ENCODE results near the gene ASCL5.

Gene ASCL5

GRCh38 chr1:201072149-201072548 is 54.8 kb downstream of the ASCL5 start:
- Histone ChIP-seq H4K8ac (ENCODE audit: low read depth, low read length) (no peak overlapping the region), H4K91ac (ENCODE audit: low read depth, low read length, poor library complexity) (no peak overlapping the region), H3K27me3 (ENCODE audit: control insufficient read depth in 3 of 3, insufficient read depth in 3 of 3, low read depth in 1 of 3, low read length in 3 of 3) (peaks cover 0 to 8% (median 0%) of the 10 kb centered on the region in 3 experiments)

DNA sequence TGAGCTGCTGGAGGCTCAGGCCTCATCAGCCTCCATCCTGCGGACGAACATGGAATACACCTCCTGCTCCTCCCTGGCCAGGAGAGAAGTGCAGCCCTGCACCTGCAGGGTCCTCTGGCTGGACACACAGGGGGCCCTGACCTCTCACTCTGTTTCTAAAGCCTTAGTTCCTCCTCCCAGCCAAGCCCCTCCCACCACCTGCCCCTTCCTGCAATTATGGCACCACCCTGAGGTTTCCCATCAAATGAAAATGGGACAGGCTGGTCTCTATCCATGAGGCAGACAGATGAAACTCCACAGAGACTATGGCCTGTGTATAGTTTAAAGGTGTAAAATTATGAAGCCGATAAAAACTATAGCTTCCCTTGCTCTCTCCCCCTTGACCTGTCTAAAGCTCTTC is 57.3 kb downstream of the ASCL5 start:
- Histone ChIP-seq H3K27ac (replicated peaks; ENCODE audit: low read length) (no peak overlapping the region), H2AK5ac (ENCODE audit: low read depth, low read length) (peak overlapping the region; percentile 71), H2BK5ac (ENCODE audit: low read length) (peak overlapping the region; percentile 30), H4K8ac (ENCODE audit: low read depth, low read length) (no peak overlapping the region), H4K91ac (ENCODE audit: low read depth, low read length, poor library complexity) (peak overlapping the region; percentile 11), H2BK12ac (ENCODE audit: low read length) (peak overlapping the region; percentile 75), H3K4me2 (ENCODE audit: insufficient read depth, low read length, poor library complexity, severe bottlenecking) (no peak overlapping the region), H3K9me3 (replicated peaks in 1 of 2; ENCODE audit: control insufficient read depth in 2 of 2, insufficient read depth in 1 of 2, low read depth in 1 of 2, low read length in 2 of 2) (no peaks in the 10 kb centered on the region), H3K18ac (ENCODE audit: low read length) (peak overlapping the region; percentile 84), H3K23ac (ENCODE audit: low read depth, low read length, poor library complexity) (peak overlapping the region; percentile 23), H3K27me3 (ENCODE audit: control insufficient read depth in 3 of 3, insufficient read depth in 3 of 3, low read depth in 1 of 3, low read length in 3 of 3) (peaks cover 0 to 13% (median 0%) of the 10 kb centered on the region in 3 experiments), H3K14ac (ENCODE audit: low read length) (no peak overlapping the region), H2AFZ (ENCODE audit: low read length) (peak overlapping the region; percentile 83), H2BK120ac (ENCODE audit: low read depth, low read length) (no peak overlapping the region), H3K4me1 (ENCODE audit: control insufficient read depth in 2 of 2, insufficient read depth in 1 of 2, low read depth in 1 of 2, low read length in 2 of 2) (peaks cover 8 to 25% of the 10 kb centered on the region in 2 donors), H3K36me3 (replicated peaks in 1 of 2; ENCODE audit: control insufficient read depth in 2 of 2, insufficient read depth in 2 of 2, low read length in 2 of 2) (no peaks in the 10 kb centered on the region), H2BK15ac (ENCODE audit: low read length) (no peak overlapping the region), H3K4me3 (ENCODE audit: low read length in 2 of 2) (no peak overlapping the region), H3K79me1 (ENCODE audit: low read depth, low read length) (no peaks in the 10 kb centered on the region), H3K9ac (ENCODE audit: low read depth, low read length, poor library complexity) (peak overlapping the region; percentile 68), H3K4ac (ENCODE audit: low read length) (no peak overlapping the region)
- WGBS, 2 donors (ENCODE audit: extremely low coverage in 2 of 2, insufficient read length in 2 of 2, insufficient replicate concordance in 1 of 2), result no CpG with 5 or more reads among the region's 3 CpGs
- DNase-seq (ENCODE audit: low spot score), result no peak

More at GRCh38 chr1:201072149-201072548, 54.8 kb downstream of the ASCL5 start:
- no peaks in the 10 kb centered on the region for H3K79me1 ChIP-seq (ENCODE audit: low read depth, low read length)
- no peaks in the 10 kb centered on the region for H3K36me3 ChIP-seq (replicated peaks in 1 of 2; ENCODE audit: control insufficient read depth in 2 of 2, insufficient read depth in 2 of 2, low read length in 2 of 2)
- no peak for DNase-seq (ENCODE audit: low spot score)
- H3K4me3 ChIP-seq (ENCODE audit: low read length in 2 of 2), result no peak overlapping the region
- no peak overlapping the region for H3K18ac ChIP-seq (ENCODE audit: low read length)
- no CpG with 5 or more reads among the region's 5 CpGs for WGBS, 2 donors (ENCODE audit: extremely low coverage in 2 of 2, insufficient read length in 2 of 2, insufficient replicate concordance in 1 of 2)
- no peak overlapping the region for H2AK5ac ChIP-seq (ENCODE audit: low read depth, low read length)
- H2BK15ac ChIP-seq (ENCODE audit: low read length), result no peak overlapping the region
- no peak overlapping the region for H3K23ac ChIP-seq (ENCODE audit: low read depth, low read length, poor library complexity)
- no peaks in the 10 kb centered on the region for H3K9me3 ChIP-seq (replicated peaks in 1 of 2; ENCODE audit: control insufficient read depth in 2 of 2, insufficient read depth in 1 of 2, low read depth in 1 of 2, low read length in 2 of 2)
- H3K14ac ChIP-seq (ENCODE audit: low read length), result no peak overlapping the region
- H2BK120ac ChIP-seq (ENCODE audit: low read depth, low read length), result no peak overlapping the region
- no peak overlapping the region for H2BK12ac ChIP-seq (ENCODE audit: low read length)
- no peak overlapping the region for H3K4ac ChIP-seq (ENCODE audit: low read length)
- H3K27ac ChIP-seq (replicated peaks; ENCODE audit: low read length), result no peak overlapping the region
- H2BK5ac ChIP-seq (ENCODE audit: low read length), result no peak overlapping the region
- H3K9ac ChIP-seq (ENCODE audit: low read depth, low read length, poor library complexity), result no peak overlapping the region
- no peak overlapping the region for H3K4me2 ChIP-seq (ENCODE audit: insufficient read depth, low read length, poor library complexity, severe bottlenecking)
- H3K4me1 ChIP-seq (ENCODE audit: control insufficient read depth in 2 of 2, insufficient read depth in 1 of 2, low read depth in 1 of 2, low read length in 2 of 2), result peaks cover 8 to 25% of the 10 kb centered on the region in 2 donors
- H2AFZ ChIP-seq (ENCODE audit: low read length), result no peak overlapping the region

DNA sequence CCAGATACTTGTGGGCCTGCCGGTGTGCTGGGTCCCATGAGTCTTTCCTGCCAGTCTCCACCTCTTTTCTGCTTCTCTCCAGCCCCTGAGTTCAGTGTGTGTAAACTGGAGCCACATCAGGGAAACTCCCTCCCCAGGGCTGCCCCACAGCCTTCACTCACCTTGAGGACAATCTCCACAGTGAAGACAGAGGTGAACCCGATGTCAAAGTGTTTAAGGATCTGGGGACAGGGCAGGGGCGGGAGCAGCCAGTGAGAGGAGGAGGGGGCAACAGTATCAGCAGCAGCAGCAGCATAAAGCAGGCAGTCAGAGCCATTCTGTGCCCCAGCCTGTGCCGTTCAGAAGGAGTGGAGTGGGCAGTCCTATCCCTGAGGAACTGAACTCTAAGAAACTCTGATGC is 58.0 kb downstream of the ASCL5 start:
- Histone ChIP-seq H3K9ac (ENCODE audit: low read depth, low read length, poor library complexity) (peak overlapping the region; percentile 9), H3K23ac (ENCODE audit: low read depth, low read length, poor library complexity) (no peak overlapping the region), H2AK5ac (ENCODE audit: low read depth, low read length) (peak overlapping the region; percentile 71), H3K27me3 (ENCODE audit: control insufficient read depth in 3 of 3, insufficient read depth in 3 of 3, low read depth in 1 of 3, low read length in 3 of 3) (peaks cover 0 to 13% (median 0%) of the 10 kb centered on the region in 3 experiments), H3K4me1 (ENCODE audit: control insufficient read depth in 2 of 2, insufficient read depth in 1 of 2, low read depth in 1 of 2, low read length in 2 of 2) (peaks cover 8 to 25% of the 10 kb centered on the region in 2 donors), H4K8ac (ENCODE audit: low read depth, low read length) (no peak overlapping the region), H3K27ac (replicated peaks; ENCODE audit: low read length) (no peak overlapping the region), H3K18ac (ENCODE audit: low read length) (peak overlapping the region; percentile 84), H3K4me3 (ENCODE audit: low read length in 2 of 2) (no peak overlapping the region), H2BK5ac (ENCODE audit: low read length) (peak overlapping the region; percentile 30), H2BK12ac (ENCODE audit: low read length) (peak overlapping the region; percentile 75), H2AFZ (ENCODE audit: low read length) (peak overlapping the region; percentile 83), H2BK15ac (ENCODE audit: low read length) (no peak overlapping the region), H3K4me2 (ENCODE audit: insufficient read depth, low read length, poor library complexity, severe bottlenecking) (no peak overlapping the region), H3K36me3 (replicated peaks in 1 of 2; ENCODE audit: control insufficient read depth in 2 of 2, insufficient read depth in 2 of 2, low read length in 2 of 2) (no peaks in the 10 kb centered on the region), H2BK120ac (ENCODE audit: low read depth, low read length) (peak overlapping the region; percentile 21), H3K9me3 (replicated peaks in 1 of 2; ENCODE audit: control insufficient read depth in 2 of 2, insufficient read depth in 1 of 2, low read depth in 1 of 2, low read length in 2 of 2) (no peaks in the 10 kb centered on the region), H3K79me1 (ENCODE audit: low read depth, low read length) (no peaks in the 10 kb centered on the region), H3K14ac (ENCODE audit: low read length) (peak overlapping the region; percentile 14), H3K4ac (ENCODE audit: low read length) (peak overlapping the region; percentile 4), H4K91ac (ENCODE audit: low read depth, low read length, poor library complexity) (peak overlapping the region; percentile 11)
- no peak for DNase-seq (ENCODE audit: low spot score)
- WGBS, 2 donors (ENCODE audit: extremely low coverage in 2 of 2, insufficient read length in 2 of 2, insufficient replicate concordance in 1 of 2), result no CpG with 5 or more reads among the region's 4 CpGs

GRCh38 chr1:201066986-201067385 is 60.0 kb downstream of the ASCL5 start:
- Histone ChIP-seq H4K8ac (ENCODE audit: low read depth, low read length) (no peak overlapping the region), H3K27me3 (ENCODE audit: control insufficient read depth in 3 of 3, insufficient read depth in 3 of 3, low read depth in 1 of 3, low read length in 3 of 3) (peaks cover 0 to 13% (median 0%) of the 10 kb centered on the region in 3 experiments), H3K9me3 (replicated peaks in 1 of 2; ENCODE audit: control insufficient read depth in 2 of 2, insufficient read depth in 1 of 2, low read depth in 1 of 2, low read length in 2 of 2) (no peaks in the 10 kb centered on the region), H3K36me3 (replicated peaks in 1 of 2; ENCODE audit: control insufficient read depth in 2 of 2, insufficient read depth in 2 of 2, low read length in 2 of 2) (no peaks in the 10 kb centered on the region), H3K4ac (ENCODE audit: low read length) (no peak overlapping the region), H2BK15ac (ENCODE audit: low read length) (peak overlapping the region; percentile 50), H2AK5ac (ENCODE audit: low read depth, low read length) (no peak overlapping the region), H3K23ac (ENCODE audit: low read depth, low read length, poor library complexity) (peak overlapping the region; percentile 35), H3K14ac (ENCODE audit: low read length) (no peak overlapping the region), H3K4me1 (ENCODE audit: control insufficient read depth in 2 of 2, insufficient read depth in 1 of 2, low read depth in 1 of 2, low read length in 2 of 2) (peaks cover 18 to 31% of the 10 kb centered on the region in 2 donors), H2BK12ac (ENCODE audit: low read length) (no peak overlapping the region), H3K79me1 (ENCODE audit: low read depth, low read length) (no peaks in the 10 kb centered on the region), H3K4me3 (ENCODE audit: low read length in 2 of 2) (no peak overlapping the region), H3K27ac (replicated peaks; ENCODE audit: low read length) (no peak overlapping the region), H4K91ac (ENCODE audit: low read depth, low read length, poor library complexity) (no peak overlapping the region), H2BK5ac (ENCODE audit: low read length) (no peak overlapping the region), H2AFZ (ENCODE audit: low read length) (no peak overlapping the region), H2BK120ac (ENCODE audit: low read depth, low read length) (peak overlapping the region; percentile 16), H3K4me2 (ENCODE audit: insufficient read depth, low read length, poor library complexity, severe bottlenecking) (no peak overlapping the region), H3K18ac (ENCODE audit: low read length) (no peak overlapping the region), H3K9ac (ENCODE audit: low read depth, low read length, poor library complexity) (no peak overlapping the region)
- no CpG with 5 or more reads among the region's 4 CpGs for WGBS, 2 donors (ENCODE audit: extremely low coverage in 2 of 2, insufficient read length in 2 of 2, insufficient replicate concordance in 1 of 2)
- no peak for DNase-seq (ENCODE audit: low spot score)

Measured in neuronal stem cell (in vitro differentiated cells).